Measurements from ENCODE around the gene ZNF331.
A peak's percentile ranks its signal among the peaks of the same experiment; 100 is the strongest.

DNA sequence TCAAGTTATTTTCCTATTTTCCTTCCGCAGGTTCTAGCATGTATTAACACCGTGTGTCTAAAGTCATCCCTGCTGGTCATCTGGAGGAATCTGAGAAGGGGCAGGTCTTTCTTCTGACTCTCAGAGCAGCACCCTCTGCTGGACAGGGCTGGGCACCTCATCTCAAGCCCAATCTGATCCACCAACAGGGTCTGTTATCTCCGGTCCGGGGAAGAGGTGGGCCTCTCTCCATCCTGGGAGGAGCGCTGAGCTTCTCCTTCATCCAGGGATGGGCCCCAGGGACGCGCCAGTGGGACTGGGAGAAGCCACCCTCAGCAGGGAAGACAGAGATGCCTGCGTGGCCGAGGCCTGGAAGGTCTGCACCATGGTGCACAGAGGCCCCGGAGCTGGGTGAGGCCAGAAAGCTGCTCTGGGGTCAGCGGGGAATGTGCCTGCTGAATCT is 26.0 kb upstream of the ZNF331 start:
- TF ChIP-seq, protein P1, sequence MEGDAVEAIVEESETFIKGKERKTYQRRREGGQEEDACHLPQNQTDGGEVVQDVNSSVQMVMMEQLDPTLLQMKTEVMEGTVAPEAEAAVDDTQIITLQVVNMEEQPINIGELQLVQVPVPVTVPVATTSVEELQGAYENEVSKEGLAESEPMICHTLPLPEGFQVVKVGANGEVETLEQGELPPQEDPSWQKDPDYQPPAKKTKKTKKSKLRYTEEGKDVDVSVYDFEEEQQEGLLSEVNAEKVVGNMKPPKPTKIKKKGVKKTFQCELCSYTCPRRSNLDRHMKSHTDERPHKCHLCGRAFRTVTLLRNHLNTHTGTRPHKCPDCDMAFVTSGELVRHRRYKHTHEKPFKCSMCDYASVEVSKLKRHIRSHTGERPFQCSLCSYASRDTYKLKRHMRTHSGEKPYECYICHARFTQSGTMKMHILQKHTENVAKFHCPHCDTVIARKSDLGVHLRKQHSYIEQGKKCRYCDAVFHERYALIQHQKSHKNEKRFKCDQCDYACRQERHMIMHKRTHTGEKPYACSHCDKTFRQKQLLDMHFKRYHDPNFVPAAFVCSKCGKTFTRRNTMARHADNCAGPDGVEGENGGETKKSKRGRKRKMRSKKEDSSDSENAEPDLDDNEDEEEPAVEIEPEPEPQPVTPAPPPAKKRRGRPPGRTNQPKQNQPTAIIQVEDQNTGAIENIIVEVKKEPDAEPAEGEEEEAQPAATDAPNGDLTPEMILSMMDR (optimal IDR thresholded peaks at IDR 0.05 in 1 of 3, IDR thresholded peaks at IDR 0.05 in 1 of 3, conservative IDR thresholded peaks at IDR 0.05 in 1 of 3; ENCODE audit: extremely low read depth in 1 of 3, insufficient read depth in 2 of 3, low read length in 3 of 3), result peak; percentile 33 to 73 (median 48)
- TF ChIP-seq EZH2 (IDR thresholded peaks at IDR 0.05; ENCODE audit: low read length), result no peak

All from keratinocyte (primary cell).